ENCODE measurements around the gene PRMT9. TPM values are rescaled to one million over a fixed set of nuclear protein-coding genes. Genes with fewer than 3 reads are reported as not detected.

Gene PRMT9
- total and polyA plus RNA-seq, 2 donors (not counting 1 experiment from before 2014, with no cell fraction given), result 8.8 to 14.4 TPM

- Histone ChIP-seq H3K4me2 (ENCODE audit: extremely low read depth, insufficient read depth, low read length) (no peak overlapping the region), H3K27me3 (ENCODE audit: control insufficient read depth, insufficient read depth, low read length) (no peaks in the 10 kb centered on the region), H3K9me3 (ENCODE audit: control insufficient read depth, insufficient read depth, low read depth, low read length) (no peaks in the 10 kb centered on the region), H3K9ac (ENCODE audit: insufficient read depth, low read length) (no peak overlapping the region), H2AFZ (ENCODE audit: low read length) (no peak overlapping the region), H3K27ac (ENCODE audit: insufficient read depth, low read length) (no peak overlapping the region), H4K20me1 (ENCODE audit: control insufficient read depth, extremely low read depth, insufficient read depth, low read length) (no peaks in the 10 kb centered on the region), H3K4me3 (replicated peaks in 1 of 4; ENCODE audit: control extremely low read depth in 1 of 4, insufficient read depth in 1 of 4, low read depth in 3 of 4, low read length in 4 of 4) (no peak overlapping the region), H3K4me1 (ENCODE audit: control insufficient read depth, extremely low read depth, insufficient read depth, low read length) (peaks cover 3% of the 10 kb centered on the region), H3K36me3 (ENCODE audit: control insufficient read depth, insufficient read depth, low read length) (no peaks in the 10 kb centered on the region), H3K79me2 (ENCODE audit: control insufficient read depth, insufficient read depth, low read length) (no peaks in the 10 kb centered on the region)
- no peak for DNase-seq (ENCODE audit: low read depth in 2 of 2)
- TF ChIP-seq EZH2 (IDR thresholded peaks at IDR 0.05; ENCODE audit: low read length, missing control alignments), result no peak
- no peak for TF ChIP-seq CTCF (conservative IDR thresholded peaks at IDR 0.05 in 1 of 2, IDR thresholded peaks at IDR 0.05 in 1 of 2; ENCODE audit: low read depth in 1 of 2, low read length in 2 of 2)
Measured at GRCh38 chr4:147717878-147718277, 33.9 kb upstream of the PRMT9 start.

GRCh38 chr4:147714575-147715401 is 30.8 kb upstream of the PRMT9 start:
- TF ChIP-seq CTCF (conservative IDR thresholded peaks at IDR 0.05 in 1 of 2, IDR thresholded peaks at IDR 0.05 in 1 of 2; ENCODE audit: low read depth in 1 of 2, low read length in 2 of 2), result no peak
- no peak for TF ChIP-seq EZH2 (IDR thresholded peaks at IDR 0.05; ENCODE audit: low read length, missing control alignments)
- Histone ChIP-seq H3K27me3 (ENCODE audit: control insufficient read depth, insufficient read depth, low read length) (no peaks in the 10 kb centered on the region), H3K4me3 (replicated peaks in 1 of 4; ENCODE audit: control extremely low read depth in 1 of 4, insufficient read depth in 1 of 4, low read depth in 3 of 4, low read length in 4 of 4) (no peak overlapping the region), H2AFZ (ENCODE audit: low read length) (no peak overlapping the region), H3K36me3 (ENCODE audit: control insufficient read depth, insufficient read depth, low read length) (no peaks in the 10 kb centered on the region), H3K9me3 (ENCODE audit: control insufficient read depth, insufficient read depth, low read depth, low read length) (no peaks in the 10 kb centered on the region), H3K4me1 (ENCODE audit: control insufficient read depth, extremely low read depth, insufficient read depth, low read length) (peaks cover 3% of the 10 kb centered on the region), H4K20me1 (ENCODE audit: control insufficient read depth, extremely low read depth, insufficient read depth, low read length) (no peaks in the 10 kb centered on the region), H3K9ac (ENCODE audit: insufficient read depth, low read length) (no peak overlapping the region), H3K27ac (ENCODE audit: insufficient read depth, low read length) (no peak overlapping the region), H3K4me2 (ENCODE audit: extremely low read depth, insufficient read depth, low read length) (peak overlapping the region; percentile 40), H3K79me2 (ENCODE audit: control insufficient read depth, insufficient read depth, low read length) (no peaks in the 10 kb centered on the region)
- peak; percentile 87 to 93 for DNase-seq (ENCODE audit: low read depth in 2 of 2)

GRCh38 chr4:147709999-147710398 is 26.0 kb upstream of the PRMT9 start:
- no peak overlapping the region for H3K4me3 ChIP-seq (replicated peaks in 1 of 4; ENCODE audit: control extremely low read depth in 1 of 4, insufficient read depth in 1 of 4, low read depth in 3 of 4, low read length in 4 of 4)

More at GRCh38 chr4:147709999-147710398, 26.0 kb upstream of the PRMT9 start:
- H3K9ac ChIP-seq (ENCODE audit: insufficient read depth, low read length), result no peak overlapping the region
- no peak for TF ChIP-seq EZH2 (IDR thresholded peaks at IDR 0.05; ENCODE audit: low read length, missing control alignments)
- no peak for TF ChIP-seq CTCF (conservative IDR thresholded peaks at IDR 0.05 in 1 of 2, IDR thresholded peaks at IDR 0.05 in 1 of 2; ENCODE audit: low read depth in 1 of 2, low read length in 2 of 2)
- H3K79me2 ChIP-seq (ENCODE audit: control insufficient read depth, insufficient read depth, low read length), result no peaks in the 10 kb centered on the region
- DNase-seq (ENCODE audit: low read depth in 2 of 2), result peak; percentile 73 to 90
- H3K4me2 ChIP-seq (ENCODE audit: extremely low read depth, insufficient read depth, low read length), result no peak overlapping the region
- H3K9me3 ChIP-seq (ENCODE audit: control insufficient read depth, insufficient read depth, low read depth, low read length), result no peaks in the 10 kb centered on the region
- H3K27ac ChIP-seq (ENCODE audit: insufficient read depth, low read length), result no peak overlapping the region
- H3K36me3 ChIP-seq (ENCODE audit: control insufficient read depth, insufficient read depth, low read length), result no peaks in the 10 kb centered on the region
- no peaks in the 10 kb centered on the region for H4K20me1 ChIP-seq (ENCODE audit: control insufficient read depth, extremely low read depth, insufficient read depth, low read length)
- peaks cover 3% of the 10 kb centered on the region for H3K4me1 ChIP-seq (ENCODE audit: control insufficient read depth, extremely low read depth, insufficient read depth, low read length)
- no peak overlapping the region for H2AFZ ChIP-seq (ENCODE audit: low read length)
- no peaks in the 10 kb centered on the region for H3K27me3 ChIP-seq (ENCODE audit: control insufficient read depth, insufficient read depth, low read length)
